Measurements from ENCODE around the gene MIOS. TPM values are rescaled to one million over a fixed set of nuclear protein-coding genes. Genes with fewer than 3 reads are reported as not detected.

MIOS gene
- polyA plus RNA-seq, 3 donors = 18.3 to 32.6 (median 20.2) TPM

DNA sequence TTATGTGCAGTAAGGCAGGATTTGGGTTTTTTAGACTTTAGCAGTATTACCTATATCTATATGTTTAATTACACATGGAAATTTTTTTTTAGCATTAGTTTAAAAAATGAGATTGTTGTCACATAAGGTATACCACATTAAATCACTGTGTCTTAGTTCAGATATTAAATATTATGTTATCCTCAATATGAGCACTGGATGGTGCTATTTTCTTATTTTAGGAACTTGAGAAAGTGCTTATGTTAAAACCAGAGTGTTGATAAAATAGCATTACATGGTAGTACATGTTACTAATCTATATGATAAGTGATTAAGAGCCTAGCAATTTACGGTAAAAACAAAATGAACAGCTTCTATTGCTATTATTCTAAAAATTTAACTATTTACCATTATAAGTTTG lies 28.8 kb downstream of the MIOS start:
- peaks cover 57 to 76% of the 10 kb centered on the region in 2 donors for H3K36me3 Mint-ChIP-seq
- H3K4me3 Mint-ChIP-seq = no peak overlapping the region
- no peaks in the 10 kb centered on the region for H4K20me1 ChIP-seq (ENCODE audit: insufficient read depth, low read length)
- no peak overlapping the region for H3K27ac ChIP-seq (ENCODE audit: low read depth in 1 of 2, low read length in 2 of 2)
- peaks cover 0 to 7% (median under 1%) of the 10 kb centered on the region in 7 donors for H3K9me3 Mint-ChIP-seq
- peak; percentile 58 for TF ChIP-seq CTCF (IDR thresholded peaks at IDR 0.05)
- peaks cover 58 to 90% of the 10 kb centered on the region in 2 donors for H3K36me3 ChIP-seq (replicated peaks in 1 of 2; ENCODE audit: control insufficient read depth in 1 of 2, insufficient read depth in 2 of 2, low read length in 2 of 2)
- no peak overlapping the region for H3K9ac ChIP-seq (ENCODE audit: insufficient read depth, low read length, poor library complexity, severe bottlenecking)
- no peak overlapping the region for H2AFZ ChIP-seq (ENCODE audit: insufficient read depth, low read depth, low read length, poor library complexity, severe bottlenecking)
- intact Hi-C loops (cut with micrococcal nuclease) = loop anchor here in 1 of 2 donors (10.0 kb wide), 1 partner anchor 619 kb away; no protein-coding TSS in a partner anchor
- DNase-seq = peak in 1 of 3 donors; percentile 39
- no peaks in the 10 kb centered on the region for H3K27me3 ChIP-seq (ENCODE audit: control insufficient read depth in 2 of 2, insufficient read depth in 2 of 2, low read length in 2 of 2)
- H3K79me2 ChIP-seq (ENCODE audit: insufficient read depth, low read length) = no peaks in the 10 kb centered on the region
- no CpG with 5 or more reads among the region's 1 CpG for WGBS (ENCODE audit: insufficient coverage)
- no peaks in the 10 kb centered on the region for H3K27me3 Mint-ChIP-seq (ENCODE audit: low read depth in 3 of 3)
- no peaks in the 10 kb centered on the region for H3K4me1 ChIP-seq (ENCODE audit: control insufficient read depth in 1 of 2, insufficient read depth in 2 of 2, low read length in 2 of 2)
- H3K9me3 ChIP-seq (replicated peaks in 1 of 2; ENCODE audit: control insufficient read depth in 1 of 2, insufficient read depth in 1 of 2, low read length in 2 of 2) = no peaks in the 10 kb centered on the region
- no peak overlapping the region for H3K4me3 ChIP-seq (replicated peaks in 1 of 3; ENCODE audit: low read depth in 2 of 3, low read length in 3 of 3)
- no peak overlapping the region for H3K4me2 ChIP-seq (replicated peaks; ENCODE audit: extremely low read depth, low read length, poor library complexity, severe bottlenecking)
- no peak overlapping the region for H3K27ac Mint-ChIP-seq
- H3K4me1 Mint-ChIP-seq = peaks cover 2% of the 10 kb centered on the region

- H3K36me3 ChIP-seq (replicated peaks in 1 of 2; ENCODE audit: control insufficient read depth in 1 of 2, insufficient read depth in 2 of 2, low read length in 2 of 2) = peaks cover 53 to 82% of the 10 kb centered on the region in 2 donors
- H3K27ac Mint-ChIP-seq = no peak overlapping the region
- no peaks in the 10 kb centered on the region for H4K20me1 ChIP-seq (ENCODE audit: insufficient read depth, low read length)
- no peak for DNase-seq
- H3K9me3 Mint-ChIP-seq = peaks cover 0 to 10% (median 8%) of the 10 kb centered on the region in 7 donors
- H3K36me3 Mint-ChIP-seq = peaks cover 58 to 77% of the 10 kb centered on the region in 2 donors
- H3K4me3 Mint-ChIP-seq = no peak overlapping the region
- no peak for TF ChIP-seq CTCF (IDR thresholded peaks at IDR 0.05)
- H3K4me1 Mint-ChIP-seq = peaks cover 2% of the 10 kb centered on the region
- H2AFZ ChIP-seq (ENCODE audit: insufficient read depth, low read depth, low read length, poor library complexity, severe bottlenecking) = no peak overlapping the region
- no peaks in the 10 kb centered on the region for H3K27me3 ChIP-seq (ENCODE audit: control insufficient read depth in 2 of 2, insufficient read depth in 2 of 2, low read length in 2 of 2)
- H3K9me3 ChIP-seq (replicated peaks in 1 of 2; ENCODE audit: control insufficient read depth in 1 of 2, insufficient read depth in 1 of 2, low read length in 2 of 2) = no peaks in the 10 kb centered on the region
- no peaks in the 10 kb centered on the region for H3K27me3 Mint-ChIP-seq (ENCODE audit: low read depth in 3 of 3)
- H3K9ac ChIP-seq (ENCODE audit: insufficient read depth, low read length, poor library complexity, severe bottlenecking) = no peak overlapping the region
- no peak overlapping the region for H3K27ac ChIP-seq (ENCODE audit: low read depth in 1 of 2, low read length in 2 of 2)
- H3K4me2 ChIP-seq (replicated peaks; ENCODE audit: extremely low read depth, low read length, poor library complexity, severe bottlenecking) = no peak overlapping the region
- intact Hi-C loops (cut with micrococcal nuclease) = loop anchor here in 1 of 2 donors (10.0 kb wide), 1 partner anchor 619 kb away; no protein-coding TSS in a partner anchor
- H3K79me2 ChIP-seq (ENCODE audit: insufficient read depth, low read length) = no peaks in the 10 kb centered on the region
- WGBS (ENCODE audit: insufficient coverage) = 0% methylated on average over 2 of the region's 5 CpGs
- H3K4me3 ChIP-seq (replicated peaks in 1 of 3; ENCODE audit: low read depth in 2 of 3, low read length in 3 of 3) = no peak overlapping the region
- no peaks in the 10 kb centered on the region for H3K4me1 ChIP-seq (ENCODE audit: control insufficient read depth in 1 of 2, insufficient read depth in 2 of 2, low read length in 2 of 2)
Observed at GRCh38 chr7:7596176-7596575, 29.5 kb downstream of the MIOS start.
